ENCODE measurements around the gene NR2C2. TPM values are rescaled to one million over a fixed set of nuclear protein-coding genes. Genes with fewer than 3 reads are reported as not detected.

NR2C2 gene
- total RNA-seq, 1 donor, result 26.3 TPM

- TF ChIP-seq, protein P1, sequence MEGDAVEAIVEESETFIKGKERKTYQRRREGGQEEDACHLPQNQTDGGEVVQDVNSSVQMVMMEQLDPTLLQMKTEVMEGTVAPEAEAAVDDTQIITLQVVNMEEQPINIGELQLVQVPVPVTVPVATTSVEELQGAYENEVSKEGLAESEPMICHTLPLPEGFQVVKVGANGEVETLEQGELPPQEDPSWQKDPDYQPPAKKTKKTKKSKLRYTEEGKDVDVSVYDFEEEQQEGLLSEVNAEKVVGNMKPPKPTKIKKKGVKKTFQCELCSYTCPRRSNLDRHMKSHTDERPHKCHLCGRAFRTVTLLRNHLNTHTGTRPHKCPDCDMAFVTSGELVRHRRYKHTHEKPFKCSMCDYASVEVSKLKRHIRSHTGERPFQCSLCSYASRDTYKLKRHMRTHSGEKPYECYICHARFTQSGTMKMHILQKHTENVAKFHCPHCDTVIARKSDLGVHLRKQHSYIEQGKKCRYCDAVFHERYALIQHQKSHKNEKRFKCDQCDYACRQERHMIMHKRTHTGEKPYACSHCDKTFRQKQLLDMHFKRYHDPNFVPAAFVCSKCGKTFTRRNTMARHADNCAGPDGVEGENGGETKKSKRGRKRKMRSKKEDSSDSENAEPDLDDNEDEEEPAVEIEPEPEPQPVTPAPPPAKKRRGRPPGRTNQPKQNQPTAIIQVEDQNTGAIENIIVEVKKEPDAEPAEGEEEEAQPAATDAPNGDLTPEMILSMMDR (IDR thresholded peaks at IDR 0.05; ENCODE audit: insufficient read depth, low read depth, low read length), result no peak
- no peak for DNase-seq (ENCODE audit: low read depth)
- H3K4me3 ChIP-seq (ENCODE audit: low read depth, low read length), result no peak overlapping the region
Observed at GRCh38 chr3:14913926-14914778, 33.2 kb upstream of the NR2C2 start.

GRCh38 chr3:14914779-14915117, 32.6 kb upstream of the NR2C2 start:
- H3K4me3 ChIP-seq (ENCODE audit: low read depth, low read length), result no peak overlapping the region
- TF ChIP-seq, protein P1 (IDR thresholded peaks at IDR 0.05; ENCODE audit: insufficient read depth, low read depth, low read length), result no peak
- no peak for DNase-seq (ENCODE audit: low read depth)

- TF ChIP-seq, protein P1 (IDR thresholded peaks at IDR 0.05; ENCODE audit: insufficient read depth, low read depth, low read length), result no peak
- H3K4me3 ChIP-seq (ENCODE audit: low read depth, low read length), result no peak overlapping the region
- no peak for DNase-seq (ENCODE audit: low read depth)
Observed at GRCh38 chr3:14915636-14916222, 31.7 kb upstream of the NR2C2 start.

DNA sequence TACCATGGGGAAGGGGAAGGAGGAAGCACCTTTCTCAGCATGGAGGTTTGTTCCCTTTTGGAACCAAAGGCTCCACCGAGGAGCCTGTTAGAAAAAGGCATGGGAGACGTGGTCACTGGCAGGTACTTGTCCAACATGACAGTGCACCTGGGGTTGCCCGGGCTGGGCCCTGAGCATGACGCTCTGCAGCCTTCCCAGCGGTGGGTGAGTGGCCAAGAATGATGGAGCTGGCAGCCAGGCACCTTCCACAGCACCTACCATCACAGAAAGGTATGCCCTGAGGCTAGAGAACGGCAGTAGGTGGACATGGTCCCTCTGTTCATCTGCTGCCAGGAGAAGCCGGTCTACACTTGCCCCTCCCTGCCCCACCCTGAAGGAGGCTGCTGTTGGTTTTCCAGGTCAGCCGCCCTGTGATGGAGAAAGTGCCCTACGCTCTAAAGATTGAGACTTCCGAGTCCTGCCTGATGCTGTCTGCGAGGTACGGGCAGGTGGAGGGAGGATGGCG, 29.0 kb upstream of the NR2C2 start:
- TF ChIP-seq, protein P1 (IDR thresholded peaks at IDR 0.05; ENCODE audit: insufficient read depth, low read depth, low read length), result no peak
- H3K4me3 ChIP-seq (ENCODE audit: low read depth, low read length), result no peak overlapping the region
- no peak for DNase-seq (ENCODE audit: low read depth)

DNA sequence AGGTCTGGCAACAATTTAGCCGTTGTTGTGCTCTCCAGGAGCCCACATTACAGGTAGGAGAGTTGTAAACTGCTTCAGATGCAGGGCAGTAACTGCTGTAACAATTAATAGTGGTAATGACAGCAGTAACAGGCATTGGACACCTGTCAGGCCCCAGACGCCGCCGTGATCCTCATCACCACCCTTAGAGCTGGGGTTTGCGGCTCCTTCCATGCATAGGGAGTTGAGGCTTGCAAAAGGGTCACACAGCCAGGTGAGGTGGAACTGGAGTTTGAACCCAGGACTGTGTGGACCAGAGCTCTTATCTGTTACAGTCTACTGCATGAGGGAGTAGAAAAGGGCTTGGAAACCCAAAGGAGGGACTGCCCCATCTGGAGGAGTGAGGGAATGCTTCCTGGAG, 26.8 kb upstream of the NR2C2 start:
- DNase-seq (ENCODE audit: low read depth), result no peak
- TF ChIP-seq, protein P1 (IDR thresholded peaks at IDR 0.05; ENCODE audit: insufficient read depth, low read depth, low read length), result no peak
- H3K4me3 ChIP-seq (ENCODE audit: low read depth, low read length), result no peak overlapping the region

DNA sequence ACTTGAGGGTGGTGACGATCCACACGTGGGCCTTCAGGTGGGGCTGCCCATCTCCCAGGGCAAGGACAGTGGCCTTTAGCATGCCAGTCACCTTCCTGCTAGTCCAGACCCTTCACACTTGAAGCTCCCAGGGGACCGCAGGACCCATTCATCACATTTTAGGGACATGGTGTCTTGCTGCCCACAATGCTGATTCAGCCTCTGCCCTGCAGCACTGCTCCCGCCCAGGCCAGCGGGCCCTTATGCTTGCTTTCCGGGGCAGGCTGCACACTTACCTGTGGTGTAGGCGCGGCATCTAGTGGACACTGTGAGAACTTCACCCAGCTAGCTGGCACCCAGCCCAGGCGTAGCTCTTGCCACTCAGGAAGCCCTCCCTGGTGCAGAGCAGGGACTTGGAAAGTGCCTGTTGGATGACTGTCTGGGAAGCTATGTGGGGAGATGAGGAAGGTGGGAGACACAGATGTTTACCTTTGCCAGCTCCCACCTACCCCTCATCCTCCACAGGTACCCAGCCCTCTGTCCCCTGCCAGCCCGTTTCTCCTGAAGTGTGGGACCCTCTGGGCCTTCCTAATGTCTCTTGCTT, 26.3 kb upstream of the NR2C2 start:
- no peak overlapping the region for H3K4me3 ChIP-seq (ENCODE audit: low read depth, low read length)
- DNase-seq (ENCODE audit: low read depth), result peak; percentile 85
- TF ChIP-seq, protein P1 (IDR thresholded peaks at IDR 0.05; ENCODE audit: insufficient read depth, low read depth, low read length), result peak; percentile 99

All from fibroblast of villous mesenchyme (primary cell).